GM13977 (cell line): ENCODE measurements around the gene TMEM174.

Source experiments
- DNase-seq: peaks from one replicate; pipeline ENCODE4 v3.0.0; 2012; ENCODE audit warnings: low spot score
- in situ Hi-C: fragments of 300-500 bp; cut with MboI; formaldehyde crosslinking; loops from one replicate; pipeline ENCODE4 v1.12.0; 2022; ENCODE audit warnings: low sequenced_read_pairs, low pct_unique_long_range_greater_than_20kb, mixed read lengths, inconsistent platforms; ENCODE audit not compliant: unreplicated experiment
- TF ChIP-seq, protein P1 (sequence below): IDR thresholded peaks from 2 replicates; pipeline ENCODE4 v1.5.1; 2012; ENCODE audit warnings: mild to moderate bottlenecking, control low read depth; ENCODE audit not compliant: insufficient read depth; ENCODE audit errors: extremely low read depth, missing control alignments

The TMEM174 gene

GRCh38 chr5:73157414-73158303 lies 15.3 kb upstream of the TMEM174 start:
- TF ChIP-seq, protein P1, sequence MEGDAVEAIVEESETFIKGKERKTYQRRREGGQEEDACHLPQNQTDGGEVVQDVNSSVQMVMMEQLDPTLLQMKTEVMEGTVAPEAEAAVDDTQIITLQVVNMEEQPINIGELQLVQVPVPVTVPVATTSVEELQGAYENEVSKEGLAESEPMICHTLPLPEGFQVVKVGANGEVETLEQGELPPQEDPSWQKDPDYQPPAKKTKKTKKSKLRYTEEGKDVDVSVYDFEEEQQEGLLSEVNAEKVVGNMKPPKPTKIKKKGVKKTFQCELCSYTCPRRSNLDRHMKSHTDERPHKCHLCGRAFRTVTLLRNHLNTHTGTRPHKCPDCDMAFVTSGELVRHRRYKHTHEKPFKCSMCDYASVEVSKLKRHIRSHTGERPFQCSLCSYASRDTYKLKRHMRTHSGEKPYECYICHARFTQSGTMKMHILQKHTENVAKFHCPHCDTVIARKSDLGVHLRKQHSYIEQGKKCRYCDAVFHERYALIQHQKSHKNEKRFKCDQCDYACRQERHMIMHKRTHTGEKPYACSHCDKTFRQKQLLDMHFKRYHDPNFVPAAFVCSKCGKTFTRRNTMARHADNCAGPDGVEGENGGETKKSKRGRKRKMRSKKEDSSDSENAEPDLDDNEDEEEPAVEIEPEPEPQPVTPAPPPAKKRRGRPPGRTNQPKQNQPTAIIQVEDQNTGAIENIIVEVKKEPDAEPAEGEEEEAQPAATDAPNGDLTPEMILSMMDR, result no peak
- DNase-seq, result no peak
- in situ Hi-C loops, result no loop called here

DNA sequence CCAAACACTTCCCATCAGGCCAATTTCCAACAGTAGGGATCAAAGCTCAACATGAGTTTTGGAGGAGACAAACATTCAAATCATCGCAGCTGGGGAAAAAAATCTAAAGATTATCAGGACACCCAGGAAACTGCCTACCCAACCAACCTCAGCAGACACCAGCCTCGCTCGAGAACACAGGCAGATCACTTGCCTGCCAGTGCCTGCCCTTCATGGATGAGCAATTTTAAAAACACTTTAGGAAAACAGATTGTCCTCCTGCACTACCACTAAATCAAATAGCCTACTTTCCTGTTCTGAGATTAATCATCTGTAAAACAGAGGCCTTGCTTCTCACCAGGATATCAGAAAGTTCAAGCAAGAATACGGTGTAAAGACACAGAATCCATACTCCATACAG lies 14.7 kb upstream of the TMEM174 start:
- in situ Hi-C loops, result no loop called here
- TF ChIP-seq, protein P1, result no peak
- no peak for DNase-seq

GRCh38 chr5:73160239-73160671 lies 12.7 kb upstream of the TMEM174 start:
- in situ Hi-C loops, result no loop called here
- DNase-seq, result peak; percentile 20
- TF ChIP-seq, protein P1, result no peak

GRCh38 chr5:73170522-73170921 lies 2.5 kb upstream of the TMEM174 start:
- in situ Hi-C loops, result no loop called here
- TF ChIP-seq, protein P1, result peak; percentile 44
- no peak for DNase-seq

GRCh38 chr5:73171495-73171894 lies 1.5 kb upstream of the TMEM174 start:
- in situ Hi-C loops, result no loop called here
- TF ChIP-seq, protein P1, result no peak
- no peak for DNase-seq

DNA sequence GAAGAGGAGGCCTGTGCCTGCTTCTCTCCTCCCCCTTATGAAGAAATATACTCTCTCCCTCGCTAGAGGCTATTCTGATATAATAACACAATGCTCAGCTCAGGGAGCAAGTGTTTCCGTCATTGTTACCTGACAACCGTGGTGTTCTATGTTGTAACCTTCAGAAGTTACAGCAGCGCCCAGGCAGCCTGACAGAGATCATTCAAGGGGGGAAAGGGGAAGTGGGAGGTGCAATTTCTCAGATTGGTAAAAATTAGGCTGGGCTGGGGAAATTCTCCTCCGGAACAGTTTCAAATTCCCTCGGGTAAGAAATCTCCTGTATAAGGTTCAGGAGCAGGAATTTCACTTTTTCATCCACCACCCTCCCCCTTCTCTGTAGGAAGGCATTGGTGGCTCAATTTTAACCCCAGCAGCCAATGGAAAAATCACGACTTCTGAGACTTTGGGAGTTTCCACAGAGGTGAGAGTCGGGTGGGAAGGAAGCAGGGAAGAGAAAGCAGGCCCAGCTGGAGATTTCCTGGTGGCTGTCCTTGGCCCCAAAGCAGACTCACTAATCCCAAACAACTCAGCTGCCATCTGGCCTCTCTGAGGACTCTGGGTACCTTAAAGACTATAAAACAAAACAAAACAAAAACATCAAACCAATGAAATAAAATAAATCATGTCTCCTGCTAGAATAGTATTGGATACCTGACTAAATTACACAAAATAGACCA lies 1.3 kb downstream of the TMEM174 start:
- no peak for DNase-seq
- TF ChIP-seq, protein P1, result no peak
- in situ Hi-C loops, result no loop called here
